Stimulated activated CD8-positive, alpha-beta memory T cell treated with anti-CD3 and anti-CD28 coated beads, Interleukin-7, amount 100 ng/mL, for 1 hour (primary cell): ENCODE measurements around the gene DHRS4L2.
"Not testable (repeated sequence)": the region's sequence is repeated elsewhere in the genome, so short reads cannot be mapped to it uniquely, and the experiment has no call there.

Experiments used
- DNase-seq, 2 donors: peaks; one replicate each; pipeline ENCODE4 v3.0.0-alpha.2; 2020; ENCODE audit warnings: low read depth in 2 of 2

The DHRS4L2 gene

GRCh38 chr14:23973178-23973577 lies 15.6 kb upstream of the DHRS4L2 start:
- not testable (repeated sequence) for DNase-seq

GRCh38 chr14:23974041-23974440 lies 14.7 kb upstream of the DHRS4L2 start:
- not testable (repeated sequence) for DNase-seq

DNA sequence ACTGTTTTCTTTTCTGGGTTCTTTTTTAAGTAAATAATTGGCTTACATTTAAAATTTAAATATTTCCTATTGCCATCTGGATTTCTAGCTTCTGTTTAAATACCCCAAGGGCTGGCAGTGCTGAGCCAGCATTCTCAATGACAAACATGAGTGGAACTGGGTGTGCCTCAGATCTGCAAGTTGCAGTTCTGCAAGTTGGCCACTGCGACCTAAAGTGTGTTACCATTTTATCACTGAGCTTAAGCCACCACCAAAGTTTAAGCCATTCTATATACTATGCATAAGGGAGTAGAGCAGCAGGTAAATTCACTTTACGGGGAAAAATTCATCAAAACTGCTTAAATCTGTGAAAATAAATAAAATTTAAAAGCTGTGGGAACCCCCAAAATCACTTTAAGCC lies 11.5 kb upstream of the DHRS4L2 start:
- not testable (repeated sequence) for DNase-seq

- not testable (repeated sequence) for DNase-seq
Measured at GRCh38 chr14:23981951-23982813, 6.5 kb upstream of the DHRS4L2 start.

DNA sequence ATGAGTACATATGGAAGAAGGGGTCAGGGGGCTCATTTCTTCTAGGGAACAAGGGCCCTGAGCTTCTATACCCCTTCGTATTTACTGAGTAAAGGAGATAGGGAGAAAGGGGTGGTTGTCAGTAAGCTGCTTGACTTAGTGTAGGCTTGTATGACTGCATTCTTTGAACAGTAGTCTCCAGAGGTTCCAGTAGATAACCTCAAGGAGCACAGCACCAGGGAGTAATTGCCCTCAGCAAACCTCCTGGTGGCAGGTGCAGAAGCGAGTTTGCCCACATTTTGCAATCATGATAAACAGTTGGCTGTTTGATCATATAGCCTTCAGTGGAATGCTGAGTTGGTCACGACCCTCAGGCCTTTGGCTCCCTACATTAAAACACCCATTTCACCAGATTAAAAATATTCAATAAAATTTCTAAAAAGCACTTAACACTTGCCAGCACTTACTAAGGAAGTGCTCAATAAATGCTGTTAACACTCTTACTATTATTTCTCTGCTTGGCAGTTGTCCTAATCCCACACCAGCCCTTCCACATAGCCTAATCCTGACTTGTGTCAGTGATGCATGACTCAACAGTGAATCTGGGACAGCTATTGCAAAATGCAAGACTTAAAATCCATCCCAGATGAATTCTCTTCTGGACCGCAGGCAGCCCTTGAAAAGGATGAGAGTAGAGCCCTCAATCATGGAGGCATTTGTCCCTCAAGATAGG lies 3.7 kb upstream of the DHRS4L2 start:
- no peak for DNase-seq

DNA sequence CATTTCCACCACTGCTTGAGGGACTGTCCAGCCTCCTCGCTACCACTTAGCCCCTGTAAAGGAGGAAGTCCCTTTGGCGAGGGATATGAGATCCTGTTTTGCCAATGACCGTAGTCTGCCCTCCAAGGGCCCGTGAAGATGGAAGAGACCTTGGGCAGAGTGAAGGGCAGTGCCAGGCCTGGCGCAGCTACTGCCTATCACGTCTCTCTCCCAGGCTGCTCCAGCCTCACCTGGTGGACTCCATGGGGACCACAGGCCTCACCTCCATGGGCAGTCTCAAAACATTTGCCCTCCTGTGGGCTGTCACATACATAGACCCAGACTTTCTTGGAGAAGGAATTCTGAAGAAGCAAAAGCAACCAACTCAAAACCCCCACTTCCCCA lies 514 bp upstream of the DHRS4L2 start:
- DNase-seq, result not testable (repeated sequence)

GRCh38 chr14:23989734-23990445 lies 1.2 kb downstream of the DHRS4L2 start:
- not testable (repeated sequence) for DNase-seq

DNA sequence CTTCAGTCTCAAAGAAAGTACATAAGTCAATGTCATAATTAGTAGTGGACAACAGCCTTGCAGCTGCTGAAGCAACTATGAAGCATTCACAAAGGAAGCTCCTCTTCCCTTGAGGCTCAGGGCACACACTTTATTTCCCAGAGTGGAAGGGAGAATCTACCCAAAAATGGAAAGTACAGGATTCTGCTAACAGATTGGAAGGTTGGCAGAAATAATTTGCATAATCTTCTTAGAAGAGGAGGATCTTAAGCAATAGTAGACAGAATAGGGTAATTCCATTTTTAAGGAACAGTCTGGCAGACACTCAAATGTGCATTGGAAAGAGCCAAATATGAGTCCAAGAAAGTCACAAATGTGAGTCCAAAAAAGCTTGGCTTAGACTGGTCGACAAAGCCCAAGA lies 2.2 kb downstream of the DHRS4L2 start:
- not testable (repeated sequence) for DNase-seq

DNA sequence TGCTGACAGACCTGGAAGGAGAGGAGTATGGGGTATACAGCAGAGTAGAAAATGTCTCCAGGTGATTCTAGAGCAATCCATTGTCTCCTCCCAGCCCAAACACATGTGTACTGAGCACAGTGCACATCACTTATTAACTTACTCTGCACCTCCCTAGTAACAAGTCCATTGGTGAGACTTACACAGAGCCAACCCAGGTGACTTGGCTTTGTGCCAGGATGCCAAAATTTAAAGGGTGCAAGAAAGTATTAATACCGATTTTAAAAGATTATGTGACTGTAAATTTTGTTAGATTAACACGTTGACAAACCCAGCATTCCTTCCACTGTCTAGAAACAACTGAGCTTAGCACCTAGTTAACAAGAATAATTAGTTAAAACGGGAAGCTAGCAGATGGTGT lies 4.3 kb downstream of the DHRS4L2 start:
- DNase-seq, result not testable (repeated sequence)

DNA sequence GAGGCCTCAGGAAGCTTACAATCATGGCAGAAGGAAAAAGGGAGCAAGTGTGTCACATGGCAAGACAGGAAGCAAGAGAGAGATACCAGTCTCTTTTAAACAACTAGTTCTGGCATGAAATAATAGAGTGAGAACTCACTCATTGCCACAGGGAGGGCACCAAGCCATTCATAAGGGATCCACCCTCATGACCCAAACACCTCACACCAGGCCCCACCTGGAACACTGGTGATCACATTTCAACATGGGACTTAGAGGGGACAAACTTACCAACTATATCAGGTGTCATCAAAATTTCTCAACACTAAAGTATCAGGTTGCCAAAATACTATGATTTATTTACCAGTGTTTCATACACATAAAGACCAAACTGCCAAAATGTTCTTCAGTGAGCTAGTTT lies 7.3 kb downstream of the DHRS4L2 start:
- DNase-seq, result not testable (repeated sequence)

DNA sequence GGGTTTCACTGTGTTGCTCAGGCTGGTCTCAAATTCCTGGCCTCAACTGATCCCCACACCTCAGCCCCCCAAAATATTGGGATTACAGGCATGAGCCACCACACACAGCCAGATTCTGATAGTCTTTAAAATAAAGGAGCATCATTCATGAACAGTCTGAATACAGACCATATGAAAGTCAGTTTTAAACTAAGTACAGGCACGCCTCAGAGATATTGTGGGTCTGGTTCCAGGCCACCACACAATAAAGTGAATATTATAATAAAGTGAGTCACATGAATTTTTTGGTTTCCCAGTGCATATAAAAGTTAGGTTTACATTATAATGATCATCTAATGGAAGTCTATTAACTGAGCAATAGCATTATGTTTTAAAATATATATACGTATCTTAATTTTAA lies 8.1 kb downstream of the DHRS4L2 start:
- not testable (repeated sequence) for DNase-seq

DNA sequence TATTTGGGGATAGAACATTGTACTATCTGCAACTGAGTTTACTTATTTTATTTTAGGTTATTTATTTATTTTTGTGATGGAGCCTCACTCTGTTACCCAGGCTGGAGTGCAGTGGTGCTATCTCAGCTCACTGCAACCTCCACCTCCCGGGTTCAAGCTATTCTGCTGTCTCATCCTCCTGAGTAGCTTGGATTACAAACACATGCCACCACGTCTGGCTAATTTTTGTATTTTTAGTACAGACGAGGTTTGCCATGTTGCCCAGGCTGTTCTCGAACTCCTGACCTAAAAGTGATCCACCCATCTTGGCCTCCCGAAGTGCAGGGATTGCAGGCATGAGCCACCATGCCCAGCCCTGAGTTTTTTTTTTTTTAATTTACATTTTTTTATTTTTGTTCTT lies 10.9 kb downstream of the DHRS4L2 start:
- not testable (repeated sequence) for DNase-seq

DNA sequence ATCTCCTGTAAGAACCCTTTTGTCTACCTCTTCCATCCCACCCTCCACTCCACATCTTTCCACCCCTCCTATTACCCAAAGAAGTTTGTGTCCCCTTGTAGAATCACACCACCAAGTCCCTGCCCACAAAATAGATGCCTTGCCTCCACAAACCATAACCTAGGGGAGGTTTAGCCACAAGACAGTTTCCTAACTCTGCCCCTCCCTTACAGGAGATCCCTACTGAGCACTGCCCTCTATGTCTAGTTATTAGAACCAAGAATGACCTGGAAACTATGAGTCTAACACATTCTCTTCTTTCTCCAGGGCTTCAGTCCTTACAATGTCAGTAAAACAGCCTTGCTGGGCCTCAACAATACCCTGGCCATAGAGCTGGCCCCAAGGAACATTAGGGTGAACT lies 12.3 kb downstream of the DHRS4L2 start:
- DNase-seq, result not testable (repeated sequence)

DNA sequence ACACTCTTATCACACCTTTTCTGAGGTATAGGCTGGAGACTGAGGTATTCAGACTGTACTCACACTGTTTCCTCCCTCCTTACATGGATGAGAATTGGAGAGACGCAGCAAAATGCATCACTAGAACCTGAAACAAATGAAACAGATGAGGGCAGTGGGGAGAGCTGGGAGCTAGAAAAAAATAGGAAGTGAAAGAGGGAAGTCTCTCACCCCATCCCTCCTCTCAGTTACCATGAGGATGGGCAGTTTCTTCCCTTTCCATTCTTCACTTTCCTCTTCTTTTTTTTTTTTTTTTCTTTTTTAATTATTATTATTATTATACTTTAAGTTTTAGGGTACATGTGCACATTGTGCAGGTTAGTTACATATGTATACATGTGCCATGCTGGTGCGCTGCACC lies 12.9 kb downstream of the DHRS4L2 start:
- DNase-seq, result not testable (repeated sequence)

DNA sequence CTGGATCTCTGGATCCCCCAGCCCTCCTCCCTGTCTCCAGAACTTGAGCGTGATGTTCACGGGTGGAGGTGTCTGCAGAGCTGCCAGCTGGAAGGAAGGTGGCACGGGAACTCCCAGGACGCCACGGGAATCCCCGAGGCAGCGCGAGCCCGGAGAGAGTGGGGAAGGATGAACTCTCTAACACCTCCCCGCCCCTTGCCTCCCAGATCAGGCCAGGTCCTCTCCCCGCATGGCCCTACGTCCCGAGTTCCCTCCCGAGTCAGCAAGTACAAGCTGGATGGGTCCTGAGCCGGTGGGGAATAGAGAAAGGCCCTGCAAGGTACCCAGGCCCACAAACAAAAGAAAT lies 17.7 kb downstream of the DHRS4L2 start:
- DNase-seq, result not testable (repeated sequence)

GRCh38 chr14:24006817-24007652 lies 18.3 kb downstream of the DHRS4L2 start:
- DNase-seq, result peak; percentile 20 to 38

- DNase-seq, result no peak
Measured at GRCh38 chr14:24011051-24011450, 22.3 kb downstream of the DHRS4L2 start.

DNA sequence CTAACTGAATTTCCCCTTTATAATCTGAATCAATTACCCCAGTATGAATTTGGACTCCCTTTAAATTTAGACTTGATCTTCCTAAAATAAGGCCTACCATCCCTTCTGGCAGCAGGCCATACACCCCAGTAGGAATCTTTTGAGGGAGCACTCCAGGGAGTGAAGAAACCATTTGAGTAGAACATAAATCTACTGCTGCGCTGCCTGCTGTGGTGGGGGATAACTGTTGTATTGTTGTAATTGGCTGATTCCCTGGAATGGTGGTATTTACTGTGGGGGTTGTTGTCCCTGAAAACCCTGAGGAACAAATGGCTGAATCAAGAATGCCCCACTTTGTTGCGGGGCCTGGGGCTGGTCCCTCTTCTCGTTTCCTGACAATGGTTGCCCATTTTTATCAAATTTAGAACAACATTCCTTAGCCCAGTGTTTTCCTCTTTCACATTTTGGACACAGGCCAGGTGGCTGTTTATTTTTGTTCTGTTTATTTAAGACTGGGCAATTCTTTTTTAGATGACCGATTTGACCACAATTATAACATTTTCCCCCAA lies 24.1 kb downstream of the DHRS4L2 start:
- DNase-seq, result not testable (repeated sequence)

DNA sequence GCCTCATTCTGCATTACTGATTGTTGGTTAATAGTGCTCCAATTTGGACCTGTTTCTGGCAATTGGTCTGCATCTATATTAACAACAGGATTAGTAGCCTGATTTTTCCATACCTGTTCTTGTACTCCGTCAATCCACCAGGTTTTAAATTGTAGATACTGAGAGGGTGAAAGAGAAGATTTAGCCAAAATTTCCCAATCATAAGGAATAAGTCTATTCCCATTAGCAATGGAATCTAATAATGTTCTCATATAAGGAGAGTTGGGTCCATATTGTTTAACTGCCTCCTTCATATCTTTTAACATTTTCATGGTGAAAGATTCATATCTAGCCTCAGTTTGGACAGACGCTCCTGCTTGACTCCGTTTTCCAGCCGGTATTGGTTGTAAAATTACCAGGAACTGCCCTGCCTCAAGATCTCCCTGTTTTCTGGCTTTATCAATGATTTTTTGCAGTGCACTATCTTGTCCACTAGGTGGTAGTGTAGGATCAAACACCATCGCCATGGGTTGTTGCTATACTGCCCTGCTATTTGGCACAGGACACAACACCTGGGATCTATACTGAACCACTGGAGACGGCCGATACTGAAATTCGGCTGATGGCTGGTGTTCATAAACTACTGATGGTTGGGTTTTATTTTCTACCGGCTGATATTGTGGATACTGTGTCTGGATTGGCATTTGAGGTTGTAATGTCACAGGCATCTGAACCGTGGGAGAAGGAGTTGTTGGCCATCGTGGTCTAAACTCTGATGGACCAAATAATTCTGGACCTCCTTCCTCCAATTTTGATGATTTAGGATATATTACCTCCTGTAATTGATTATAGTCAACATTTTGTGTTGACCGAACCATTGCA lies 25.2 kb downstream of the DHRS4L2 start:
- no peak for DNase-seq

DNA sequence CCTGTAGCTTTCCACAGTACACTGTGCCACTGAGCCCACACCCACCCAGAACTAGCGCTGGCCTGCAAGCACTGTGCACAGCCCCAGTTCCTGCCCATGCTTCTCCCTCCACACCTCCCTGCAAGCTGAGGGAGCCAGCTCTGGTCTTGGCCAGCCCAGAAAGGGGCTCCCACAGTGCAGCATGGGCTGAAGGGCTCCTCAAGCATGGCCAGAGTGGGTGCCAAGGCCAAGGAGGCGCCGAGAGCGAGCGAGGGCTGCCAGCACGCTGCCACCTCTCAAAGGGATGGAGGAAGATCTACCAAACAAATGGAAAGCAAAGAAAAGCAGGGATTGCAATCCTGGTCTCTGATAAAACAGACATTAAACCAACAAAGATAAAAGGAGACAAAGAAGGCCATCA lies 27.0 kb downstream of the DHRS4L2 start:
- not testable (repeated sequence) for DNase-seq
